ENCODE results near the gene TNS1. TPM values are rescaled to one million over a fixed set of nuclear protein-coding genes. Genes with fewer than 3 reads are reported as not detected.
A peak's percentile ranks its signal among the peaks of the same experiment; 100 is the strongest.

TNS1 gene
- total RNA-seq, 1 donor from 2014 or later, result 227 TPM

GRCh38 chr2:217859926-217860325 lies 142.9 kb downstream of the TNS1 start:
- Mint-ChIP-seq H3K4me3 (ENCODE audit: unreplicated experiment) (no peak overlapping the region), H3K4me1 (ENCODE audit: low read depth) (peaks cover 72% of the 10 kb centered on the region), H3K36me3 (ENCODE audit: low read depth) (peaks cover 34% of the 10 kb centered on the region), H3K9me3 (ENCODE audit: low read depth) (no peaks in the 10 kb centered on the region), H3K27me3 (ENCODE audit: low read depth) (no peaks in the 10 kb centered on the region), H3K27ac (ENCODE audit: unreplicated experiment) (peak overlapping the region; percentile 97)
- TF ChIP-seq CTCF (IDR thresholded peaks at IDR 0.05), result no peak
- no peak for DNase-seq (ENCODE audit: low spot score)

GRCh38 chr2:217858519-217859491 lies 144.0 kb downstream of the TNS1 start:
- no peak for TF ChIP-seq CTCF (IDR thresholded peaks at IDR 0.05)
- Mint-ChIP-seq H3K27ac (ENCODE audit: unreplicated experiment) (peak overlapping the region; percentile 97), H3K4me1 (ENCODE audit: low read depth) (peaks cover 75% of the 10 kb centered on the region), H3K9me3 (ENCODE audit: low read depth) (no peaks in the 10 kb centered on the region), H3K27me3 (ENCODE audit: low read depth) (no peaks in the 10 kb centered on the region), H3K4me3 (ENCODE audit: unreplicated experiment) (peak overlapping the region; percentile 51), H3K36me3 (ENCODE audit: low read depth) (peaks cover 26% of the 10 kb centered on the region)
- no peak for DNase-seq (ENCODE audit: low spot score)

GRCh38 chr2:217857624-217858506 lies 144.9 kb downstream of the TNS1 start:
- peak overlapping the region; percentile 97 for H3K27ac Mint-ChIP-seq (ENCODE audit: unreplicated experiment)
- no peaks in the 10 kb centered on the region for H3K9me3 Mint-ChIP-seq (ENCODE audit: low read depth)
- H3K36me3 Mint-ChIP-seq (ENCODE audit: low read depth), result peaks cover 25% of the 10 kb centered on the region
- peaks cover 81% of the 10 kb centered on the region for H3K4me1 Mint-ChIP-seq (ENCODE audit: low read depth)
- no peak for TF ChIP-seq CTCF (IDR thresholded peaks at IDR 0.05)
- DNase-seq (ENCODE audit: low spot score), result peak; percentile 71
- H3K27me3 Mint-ChIP-seq (ENCODE audit: low read depth), result no peaks in the 10 kb centered on the region
- peak overlapping the region; percentile 51 for H3K4me3 Mint-ChIP-seq (ENCODE audit: unreplicated experiment)

GRCh38 chr2:217856871-217857270 lies 145.9 kb downstream of the TNS1 start:
- DNase-seq (ENCODE audit: low spot score), result peak; percentile 54
- Mint-ChIP-seq H3K27me3 (ENCODE audit: low read depth) (no peaks in the 10 kb centered on the region), H3K9me3 (ENCODE audit: low read depth) (no peaks in the 10 kb centered on the region), H3K4me3 (ENCODE audit: unreplicated experiment) (no peak overlapping the region), H3K27ac (ENCODE audit: unreplicated experiment) (no peak overlapping the region), H3K36me3 (ENCODE audit: low read depth) (peaks cover 26% of the 10 kb centered on the region), H3K4me1 (ENCODE audit: low read depth) (peaks cover 81% of the 10 kb centered on the region)
- no peak for TF ChIP-seq CTCF (IDR thresholded peaks at IDR 0.05)

- Mint-ChIP-seq H3K4me3 (ENCODE audit: unreplicated experiment) (no peak overlapping the region), H3K36me3 (ENCODE audit: low read depth) (peaks cover 23% of the 10 kb centered on the region), H3K27me3 (ENCODE audit: low read depth) (no peaks in the 10 kb centered on the region), H3K9me3 (ENCODE audit: low read depth) (no peaks in the 10 kb centered on the region), H3K4me1 (ENCODE audit: low read depth) (peaks cover 81% of the 10 kb centered on the region), H3K27ac (ENCODE audit: unreplicated experiment) (no peak overlapping the region)
- peak; percentile 53 for DNase-seq (ENCODE audit: low spot score)
- no peak for TF ChIP-seq CTCF (IDR thresholded peaks at IDR 0.05)
Measured at GRCh38 chr2:217856159-217856558, 146.6 kb downstream of the TNS1 start.
